ENCODE data around the gene SCTR. TPM values are rescaled to one million over a fixed set of nuclear protein-coding genes. Genes with fewer than 3 reads are reported as not detected.
A peak's percentile ranks its signal among the peaks of the same experiment; 100 is the strongest.

Gene SCTR
- polyA plus RNA-seq, 3 donors = not detected

- Histone ChIP-seq H3K27ac (ENCODE audit: low read depth in 1 of 2, low read length in 2 of 2) (no peak overlapping the region), H3K27me3 (ENCODE audit: control insufficient read depth in 2 of 2, insufficient read depth in 2 of 2, low read length in 2 of 2) (peaks cover 13 to 46% of the 10 kb centered on the region in 2 donors), H2AFZ (ENCODE audit: insufficient read depth, low read depth, low read length, poor library complexity, severe bottlenecking) (no peak overlapping the region), H3K4me1 (ENCODE audit: control insufficient read depth in 1 of 2, insufficient read depth in 2 of 2, low read length in 2 of 2) (peaks cover 11 to 17% of the 10 kb centered on the region in 2 donors), H3K9ac (ENCODE audit: insufficient read depth, low read length, poor library complexity, severe bottlenecking) (no peak overlapping the region), H3K36me3 (replicated peaks in 1 of 2; ENCODE audit: control insufficient read depth in 1 of 2, insufficient read depth in 2 of 2, low read length in 2 of 2) (no peaks in the 10 kb centered on the region), H3K79me2 (ENCODE audit: insufficient read depth, low read length) (no peaks in the 10 kb centered on the region), H3K4me3 (replicated peaks in 1 of 3; ENCODE audit: low read depth in 2 of 3, low read length in 3 of 3) (no peak overlapping the region), H3K9me3 (replicated peaks in 1 of 2; ENCODE audit: control insufficient read depth in 1 of 2, insufficient read depth in 1 of 2, low read length in 2 of 2) (peaks cover 0 to 5% of the 10 kb centered on the region in 2 donors), H4K20me1 (ENCODE audit: insufficient read depth, low read length) (no peaks in the 10 kb centered on the region), H3K4me2 (replicated peaks; ENCODE audit: extremely low read depth, low read length, poor library complexity, severe bottlenecking) (no peak overlapping the region)
- H3K9me3 Mint-ChIP-seq = peaks cover 0 to 11% (median 8%) of the 10 kb centered on the region in 7 donors
- intact Hi-C loops (cut with micrococcal nuclease) = no loop called here
- DNase-seq = no peak
- peak overlapping the region in 1 of 2 donors; percentile 90 for H3K4me3 Mint-ChIP-seq
- TF ChIP-seq CTCF (IDR thresholded peaks at IDR 0.05) = no peak
- peaks cover 13% of the 10 kb centered on the region for H3K4me1 Mint-ChIP-seq
- WGBS (ENCODE audit: insufficient coverage) = 97% methylated on average over 4 of the region's 10 CpGs
- H3K36me3 Mint-ChIP-seq = peaks cover 0 to 3% of the 10 kb centered on the region in 2 donors
- peaks cover 41 to 49% (median 46%) of the 10 kb centered on the region in 3 donors for H3K27me3 Mint-ChIP-seq (ENCODE audit: low read depth in 3 of 3)
- H3K27ac Mint-ChIP-seq = no peak overlapping the region
These were observed 90.5 kb downstream of the SCTR start for GRCh38 chr2:119433636-119434327.

- peaks cover 0 to 11% (median 8%) of the 10 kb centered on the region in 7 donors for H3K9me3 Mint-ChIP-seq
- intact Hi-C loops (cut with micrococcal nuclease) = no loop called here
- H3K4me3 ChIP-seq (replicated peaks in 1 of 3; ENCODE audit: low read depth in 2 of 3, low read length in 3 of 3) = no peak overlapping the region
- peaks cover 41 to 54% (median 46%) of the 10 kb centered on the region in 3 donors for H3K27me3 Mint-ChIP-seq (ENCODE audit: low read depth in 3 of 3)
- H3K27me3 ChIP-seq (ENCODE audit: control insufficient read depth in 2 of 2, insufficient read depth in 2 of 2, low read length in 2 of 2) = peaks cover 13 to 46% of the 10 kb centered on the region in 2 donors
- H3K36me3 Mint-ChIP-seq = peaks cover 0 to 3% of the 10 kb centered on the region in 2 donors
- no peak overlapping the region for H3K27ac Mint-ChIP-seq
- DNase-seq = no peak
- peaks cover 13% of the 10 kb centered on the region for H3K4me1 Mint-ChIP-seq
- H3K4me2 ChIP-seq (replicated peaks; ENCODE audit: extremely low read depth, low read length, poor library complexity, severe bottlenecking) = no peak overlapping the region
- H3K9ac ChIP-seq (ENCODE audit: insufficient read depth, low read length, poor library complexity, severe bottlenecking) = no peak overlapping the region
- no peaks in the 10 kb centered on the region for H3K79me2 ChIP-seq (ENCODE audit: insufficient read depth, low read length)
- no peak overlapping the region for H3K27ac ChIP-seq (ENCODE audit: low read depth in 1 of 2, low read length in 2 of 2)
- peaks cover 11 to 17% of the 10 kb centered on the region in 2 donors for H3K4me1 ChIP-seq (ENCODE audit: control insufficient read depth in 1 of 2, insufficient read depth in 2 of 2, low read length in 2 of 2)
- no peak overlapping the region for H2AFZ ChIP-seq (ENCODE audit: insufficient read depth, low read depth, low read length, poor library complexity, severe bottlenecking)
- no peaks in the 10 kb centered on the region for H3K36me3 ChIP-seq (replicated peaks in 1 of 2; ENCODE audit: control insufficient read depth in 1 of 2, insufficient read depth in 2 of 2, low read length in 2 of 2)
- WGBS (ENCODE audit: insufficient coverage) = 97% methylated on average over 6 of the region's 17 CpGs
- TF ChIP-seq CTCF (IDR thresholded peaks at IDR 0.05) = no peak
- H3K4me3 Mint-ChIP-seq = peak overlapping the region in 1 of 2 donors; percentile 90
- H3K9me3 ChIP-seq (replicated peaks in 1 of 2; ENCODE audit: control insufficient read depth in 1 of 2, insufficient read depth in 1 of 2, low read length in 2 of 2) = peaks cover 0 to 5% of the 10 kb centered on the region in 2 donors
- H4K20me1 ChIP-seq (ENCODE audit: insufficient read depth, low read length) = no peaks in the 10 kb centered on the region
These were observed 91.3 kb downstream of the SCTR start for GRCh38 chr2:119432851-119433522.

Measured in CD14-positive monocyte (primary cell).